HL-60 (cell line): ENCODE measurements around the gene PTPRM.
"Not testable (repeated sequence)": the region's sequence is repeated elsewhere in the genome, so short reads cannot be mapped to it uniquely, and the experiment has no call there.

ENCODE experiments used
- GABPA ChIP-seq: IDR thresholded peaks from 2 replicates; pipeline ENCODE4 v1.6.1; 2012; ENCODE audit warnings: low read depth
- TF ChIP-seq, protein P1 (sequence below): IDR thresholded peaks from one replicate; pipeline ENCODE4 v1.5.1; 2011; ENCODE audit warnings: low read length, control low read depth, inconsistent platforms; ENCODE audit not compliant: insufficient read depth

DNA sequence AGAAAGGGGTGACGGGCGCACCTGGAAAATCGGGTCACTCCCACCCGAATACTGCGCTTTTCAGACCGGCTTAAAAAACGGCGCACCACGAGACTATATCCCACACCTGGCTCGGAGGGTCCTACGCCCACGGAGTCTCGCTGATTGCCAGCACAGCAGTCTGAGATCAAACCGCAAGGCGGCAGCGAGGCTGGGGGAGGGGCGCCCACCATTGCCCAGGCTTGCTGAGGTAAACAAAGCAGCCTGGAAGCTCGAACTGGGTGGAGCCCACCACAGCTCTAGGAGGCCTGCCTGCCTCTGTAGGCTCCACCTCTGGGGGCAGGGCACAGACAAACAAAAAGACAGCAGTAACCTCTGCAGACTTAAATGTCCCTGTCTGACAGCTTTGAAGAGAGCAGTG lies 399.6 kb downstream of the PTPRM start:
- TF ChIP-seq, protein P1, sequence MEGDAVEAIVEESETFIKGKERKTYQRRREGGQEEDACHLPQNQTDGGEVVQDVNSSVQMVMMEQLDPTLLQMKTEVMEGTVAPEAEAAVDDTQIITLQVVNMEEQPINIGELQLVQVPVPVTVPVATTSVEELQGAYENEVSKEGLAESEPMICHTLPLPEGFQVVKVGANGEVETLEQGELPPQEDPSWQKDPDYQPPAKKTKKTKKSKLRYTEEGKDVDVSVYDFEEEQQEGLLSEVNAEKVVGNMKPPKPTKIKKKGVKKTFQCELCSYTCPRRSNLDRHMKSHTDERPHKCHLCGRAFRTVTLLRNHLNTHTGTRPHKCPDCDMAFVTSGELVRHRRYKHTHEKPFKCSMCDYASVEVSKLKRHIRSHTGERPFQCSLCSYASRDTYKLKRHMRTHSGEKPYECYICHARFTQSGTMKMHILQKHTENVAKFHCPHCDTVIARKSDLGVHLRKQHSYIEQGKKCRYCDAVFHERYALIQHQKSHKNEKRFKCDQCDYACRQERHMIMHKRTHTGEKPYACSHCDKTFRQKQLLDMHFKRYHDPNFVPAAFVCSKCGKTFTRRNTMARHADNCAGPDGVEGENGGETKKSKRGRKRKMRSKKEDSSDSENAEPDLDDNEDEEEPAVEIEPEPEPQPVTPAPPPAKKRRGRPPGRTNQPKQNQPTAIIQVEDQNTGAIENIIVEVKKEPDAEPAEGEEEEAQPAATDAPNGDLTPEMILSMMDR, result not testable (repeated sequence)
- TF ChIP-seq GABPA, result not testable (repeated sequence)
